H1 (cell line): ENCODE measurements around the gene ENOX2. TPM values are rescaled to one million over a fixed set of nuclear protein-coding genes. Genes with fewer than 3 reads are reported as not detected.

ENCODE experiments used
- CTCF ChIA-PET: fragments of 300-600 bp; sonication (Branson Sonifier 250); formaldehyde crosslinking; loops from one replicate; lab custom pipeline; 2021; ENCODE audit not compliant: partially characterized antibody; lab: Charles Lee
- POLR2A ChIA-PET: fragments of 300-600 bp; sonication (Branson Sonifier 250); formaldehyde crosslinking; loops from one replicate; lab custom pipeline; 2021; ENCODE audit warnings: inconsistent platforms; ENCODE audit not compliant: partially characterized antibody; lab: Charles Lee
- DNase-seq, 2 experiments: peaks; one replicate each; pipeline versions ENCODE4 v3.0.0 to v3.0.0-alpha.2; 2010 to 2022; ENCODE audit warnings: low spot score in 2 of 2, low read depth in 1 of 2, mixed read lengths in 1 of 2
- FAIRE-seq: peaks from 2 replicates; lab custom pipeline; 2011; peaks lifted over from hg19 to GRCh38; lab: Jason Lieb, UNC
- H2AFZ ChIP-seq: 2 replicates; pipeline ENCODE4 v1.8.1; 2012; ENCODE audit warnings: low read length, inconsistent platforms
- H2AK5ac ChIP-seq: 2 replicates; pipeline ENCODE4 v1.6.1; 2013; ENCODE audit warnings: low read depth, low read length
- H2BK120ac ChIP-seq: replicated peaks from 2 replicates; pipeline ENCODE3; 2013; ENCODE audit warnings: low read depth, low read length, inconsistent platforms
- H2BK12ac ChIP-seq: 2 replicates; pipeline ENCODE4 v1.6.1; 2013; ENCODE audit warnings: low read depth, low read length
- H2BK15ac ChIP-seq: 2 replicates; pipeline ENCODE4 v1.6.1; 2013; ENCODE audit warnings: low read length
- H2BK20ac ChIP-seq: 2 replicates; pipeline ENCODE4 v1.6.1; 2013; ENCODE audit warnings: low read length
- H2BK5ac ChIP-seq: 2 replicates; pipeline ENCODE4 v1.6.1; 2013; ENCODE audit warnings: low read depth, low read length
- H3K14ac ChIP-seq: 2 replicates; pipeline ENCODE4 v1.6.1; 2013; ENCODE audit warnings: inconsistent platforms; ENCODE audit not compliant: insufficient read length
- H3K18ac ChIP-seq: 2 replicates; pipeline ENCODE4 v1.6.1; 2013; ENCODE audit warnings: low read length; ENCODE audit errors: extremely low read depth
- H3K23ac ChIP-seq: 2 replicates; pipeline ENCODE4 v1.6.1; 2013; ENCODE audit warnings: inconsistent platforms; ENCODE audit not compliant: insufficient read length
- H3K23me2 ChIP-seq: 2 replicates; pipeline ENCODE4 v1.6.1; 2013; ENCODE audit warnings: low read depth, low read length
- H3K27ac ChIP-seq: 2 replicates; pipeline ENCODE4 v1.6.1; 2011; ENCODE audit warnings: low read depth, low read length, inconsistent platforms
- H3K27me3 ChIP-seq, 4 experiments: replicated peaks in 1 of 4; 1 replicate in 1 of 4; 2 replicates in 3 of 4; pipeline versions ENCODE4 v1.6.1 to v1.8.1; 2011 to 2013; ENCODE audit warnings: low read length in 3 of 4, mild to moderate bottlenecking in 3 of 4, inconsistent platforms in 2 of 4, mixed read lengths in 2 of 4, moderate library complexity in 1 of 4; ENCODE audit not compliant: control insufficient read depth in 3 of 4, insufficient read depth in 3 of 4; ENCODE audit errors: extremely low read depth in 1 of 4
- H3K36me3 ChIP-seq, 4 experiments: 2 replicates each; pipeline versions ENCODE4 v1.6.1 to v1.8.1; 2011 to 2013; ENCODE audit warnings: mild to moderate bottlenecking in 4 of 4, low read length in 3 of 4, moderate library complexity in 2 of 4, control low read depth in 1 of 4, inconsistent platforms in 1 of 4; ENCODE audit not compliant: insufficient read depth in 4 of 4, control insufficient read depth in 2 of 4
- H3K4ac ChIP-seq: replicated peaks from 2 replicates; pipeline ENCODE3; 2013; ENCODE audit warnings: low read length, low read depth, mixed read lengths, inconsistent platforms; ENCODE audit not compliant: insufficient read length
- H3K4me1 ChIP-seq, 4 experiments: replicated peaks in 1 of 4; 1 replicate in 1 of 4; 2 replicates in 3 of 4; pipeline versions ENCODE4 v1.6.1 to v1.8.1; 2011 to 2013; ENCODE audit warnings: low read length in 3 of 4, inconsistent platforms in 2 of 4, mixed read lengths in 1 of 4; ENCODE audit not compliant: insufficient read depth in 4 of 4, control insufficient read depth in 3 of 4
- H3K4me2 ChIP-seq, 2 experiments: 2 replicates each; pipeline versions ENCODE4 v1.6.1 to v1.8.1; 2011 to 2013; ENCODE audit warnings: low read depth in 2 of 2, low read length in 2 of 2, control low read depth in 1 of 2, inconsistent platforms in 1 of 2, mild to moderate bottlenecking in 1 of 2; ENCODE audit not compliant: insufficient read depth in 1 of 2
- H3K4me3 ChIP-seq, 4 experiments: fragments of 200-600, 300-600 bp in 1 of 4; sonication (generic), shearing (Covaris generic), sonication (Bioruptor Twin) in 1 of 4; 2 replicates each; pipeline versions ENCODE4 v1.5.1 to v1.8.1; 2011 to 2016; ENCODE audit warnings: low read length in 4 of 4, low read depth in 3 of 4, control low read depth in 2 of 4, inconsistent platforms in 2 of 4, mild to moderate bottlenecking in 2 of 4, mixed read lengths in 1 of 4, moderate library complexity in 1 of 4; ENCODE audit not compliant: insufficient read depth in 2 of 4; ENCODE audit errors: extremely low read depth in 1 of 4
- H3K56ac ChIP-seq: replicated peaks from 2 replicates; pipeline ENCODE3; 2013; ENCODE audit warnings: low read depth, mild to moderate bottlenecking, mixed read lengths, low read length, inconsistent platforms; ENCODE audit not compliant: insufficient read length
- H3K79me1 ChIP-seq: 2 replicates; pipeline ENCODE4 v1.6.1; 2013; ENCODE audit warnings: low read depth, low read length, control low read depth
- H3K79me2 ChIP-seq, 2 experiments: 2 replicates each; pipeline versions ENCODE4 v1.6.1 to v1.8.1; 2012 to 2013; ENCODE audit warnings: low read length in 2 of 2, mild to moderate bottlenecking in 2 of 2, inconsistent platforms in 1 of 2; ENCODE audit not compliant: insufficient read depth in 2 of 2, control insufficient read depth in 1 of 2
- H3K9ac ChIP-seq, 4 experiments: replicated peaks in 1 of 4; 1 replicate in 1 of 4; 2 replicates in 3 of 4; pipeline versions ENCODE4 v1.6.1 to v1.8.1; 2011 to 2013; ENCODE audit warnings: low read depth in 3 of 4, low read length in 3 of 4, control low read depth in 2 of 4, mild to moderate bottlenecking in 2 of 4, moderate library complexity in 2 of 4, inconsistent platforms in 1 of 4; ENCODE audit errors: extremely low read depth in 1 of 4
- H3K9me3 ChIP-seq, 2 experiments: 2 replicates each; pipeline versions ENCODE4 v1.6.1 to v1.8.1; 2012 to 2013; ENCODE audit warnings: mild to moderate bottlenecking in 2 of 2, moderate library complexity in 2 of 2, control low read depth in 1 of 2, inconsistent platforms in 1 of 2, low read depth in 1 of 2, low read length in 1 of 2, mixed read lengths in 1 of 2; ENCODE audit not compliant: insufficient read depth in 2 of 2
- H4K20me1 ChIP-seq, 2 experiments: replicated peaks in 1 of 2; 2 replicates each; pipeline versions ENCODE3 to v1.8.1; 2011 to 2013; ENCODE audit warnings: inconsistent platforms in 2 of 2, low read length in 2 of 2, mild to moderate bottlenecking in 1 of 2; ENCODE audit not compliant: insufficient read depth in 2 of 2, control insufficient read depth in 1 of 2
- H4K5ac ChIP-seq: 2 replicates; pipeline ENCODE4 v1.6.1; 2013; ENCODE audit warnings: low read length, low read depth, mixed read lengths, inconsistent platforms; ENCODE audit not compliant: insufficient read length
- H4K8ac ChIP-seq: 2 replicates; pipeline ENCODE4 v1.8.0; 2013; ENCODE audit warnings: mild to moderate bottlenecking, moderate library complexity, low read length, inconsistent platforms; ENCODE audit not compliant: insufficient read depth; ENCODE audit errors: extremely low read depth
- H4K91ac ChIP-seq: replicated peaks from 2 replicates; pipeline ENCODE3; 2013; ENCODE audit warnings: low read length, mixed read lengths, inconsistent platforms; ENCODE audit not compliant: insufficient read length
- ASH2L ChIP-seq: fragments of 200-600, 300-600 bp; sonication (generic); IDR thresholded peaks from one replicate; pipeline ENCODE4 v1.7.1; 2017; ENCODE audit warnings: low read length
- ATF3 ChIP-seq: IDR thresholded peaks from 2 replicates; pipeline ENCODE4 v1.6.1; 2011; ENCODE audit warnings: low read depth, mild to moderate bottlenecking, low read length; ENCODE audit not compliant: insufficient read depth
- BRCA1 ChIP-seq: IDR thresholded peaks from 2 replicates; pipeline ENCODE4 v1.6.1; 2012; ENCODE audit warnings: low read depth, low read length, improper control_type of control experiment
- CHD2 ChIP-seq: IDR thresholded peaks from 2 replicates; pipeline ENCODE4 v1.6.1; 2012; ENCODE audit warnings: low read length, improper control_type of control experiment
- E2F6 ChIP-seq: IDR thresholded peaks from 2 replicates; pipeline ENCODE4 v1.6.1; 2012; ENCODE audit warnings: inconsistent platforms
- KDM1A ChIP-seq: fragments of 200-600, 300-600 bp; sonication (generic); IDR thresholded peaks from 2 replicates; pipeline ENCODE4 v1.7.1; 2016; ENCODE audit warnings: mild to moderate bottlenecking, low read length, borderline replicate concordance
- RBBP5 ChIP-seq: IDR thresholded peaks from 2 replicates; pipeline ENCODE4 v1.7.1; 2012; ENCODE audit warnings: low read depth, mild to moderate bottlenecking, inconsistent platforms, low read length, moderate library complexity, borderline replicate concordance
- TEAD4 ChIP-seq: IDR thresholded peaks from 2 replicates; pipeline ENCODE4 v1.6.1; 2012; ENCODE audit warnings: low read depth, low read length, inconsistent platforms, mixed read lengths
- WGBS, 2 experiments: shearing (Covaris generic) in 1 of 2; methylation state at CpG; one replicate each; pipeline versions ENCODE4 v1.1.6 to v1.1.7; 2013 to 2015; ENCODE audit warnings: low lambda C conversion rate in 2 of 2, mixed read lengths in 2 of 2, inconsistent platforms in 1 of 2, low coverage in 1 of 2, missing lambda C conversion rate in 1 of 2; ENCODE audit not compliant: insufficient replicate concordance in 2 of 2, insufficient coverage in 1 of 2, insufficient read length in 1 of 2; ENCODE audit errors: extremely low coverage in 1 of 2, missing lambda C conversion rate in 1 of 2; 5-methylcytosine and 5-hydroxymethylcytosine counted together
- polyA plus RNA-seq, 7 experiments: library from polyadenylated mRNA; depleted of rRNA in 3 of 7; stranded (reverse) in 5 of 7; unstranded in 2 of 7; fragments of >200 nt in 5 of 7; fragments of 200-250 nt in 2 of 7; gene quantifications; 1 replicate in 5 of 7; 2 replicates in 1 of 7; 4 replicates in 1 of 7; pipeline versions ENCODE4 v1.2.1 to v1.2.3, GENCODE V29; 2011 to 2013; ENCODE audit warnings: missing spikeins in 2 of 7, mixed read lengths in 2 of 7
- total RNA-seq: library from RNA; stranded (reverse); fragmentation: NEBNext Ultra II Directional; extraction: Animal tissue kit (Norgen Biotek cat#: 25700); gene quantifications from 2 replicates; pipeline ENCODE4 v1.2.1, GENCODE V29; 2021

ENOX2 gene
- total and polyA plus RNA-seq, 2 of the 8 experiments (the other 6 are each of a cell fraction or from before 2014, with no cell fraction given): 4.5 to 12.3 TPM

GRCh38 chrX:130716346-130716745 is 186.7 kb downstream of the ENOX2 start:
- Histone ChIP-seq H3K23ac (no peak overlapping the region), H3K4ac (no peak overlapping the region), H4K5ac (no peak overlapping the region), H2BK20ac (no peak overlapping the region), H4K8ac (no peak overlapping the region), H2BK5ac (no peak overlapping the region), H3K14ac (no peak overlapping the region), H2BK120ac (no peak overlapping the region), H3K56ac (no peak overlapping the region), H4K20me1 (no peaks in the 10 kb centered on the region), H4K91ac (no peak overlapping the region), H3K27me3 (no peaks in the 10 kb centered on the region), H3K4me2 (no peak overlapping the region), H3K79me1 (no peaks in the 10 kb centered on the region), H2BK15ac (no peak overlapping the region), H3K9ac (no peak overlapping the region), H3K18ac (no peak overlapping the region), H3K36me3 (no peaks in the 10 kb centered on the region), H3K4me3 (no peak overlapping the region), H3K4me1 (peaks cover 0 to 5% (median 0%) of the 10 kb centered on the region in 4 experiments; a peak in 2 of 7 replicates), H2AK5ac (no peak overlapping the region), H3K9me3 (no peaks in the 10 kb centered on the region), H3K27ac (no peak overlapping the region), H3K79me2 (no peaks in the 10 kb centered on the region), H2AFZ (no peak overlapping the region), H3K23me2 (no peaks in the 10 kb centered on the region), H2BK12ac (no peak overlapping the region)
- DNase-seq: no peak
- POLR2A ChIA-PET: no interaction called here
- WGBS, 2 experiments: 93% methylated on average over 3 of the region's 3 CpGs; no CpG with 5 or more reads in 1 of the 2 experiments
- CTCF ChIA-PET: interaction anchor here (0.9 to 1.6 kb wide), 3 partner anchors 12 to 200 kb away, joined by 3 to 5 read pairs (median 4); no protein-coding TSS in a partner anchor
- no peak for FAIRE-seq
- TF ChIP-seq CHD2 (no peak), RBBP5 (no peak), ASH2L (no peak), KDM1A (no peak), TEAD4 (no peak), E2F6 (no peak), BRCA1 (no peak), ATF3 (no peak)
